Tibial artery (tissue), 4 donors: ENCODE results near the gene PRDX2.

Experiments used
- DNase-seq, 2 donors: peaks; one replicate each; pipeline ENCODE4 v3.0.0-alpha.2; 2019
- H3K27ac ChIP-seq, 2 donors: fragments of 200-600 bp; sonication (generic) in 1 of 2; 1 replicate in 1 of 2; 2 replicates in 1 of 2; pipeline ENCODE4 v1.5.1; 2018 to 2019; ENCODE audit warnings: mild to moderate bottlenecking in 1 of 2
- H3K27me3 ChIP-seq, 2 donors: fragments of 200-600 bp; sonication (generic) in 1 of 2; one replicate each; pipeline versions ENCODE4 v1.5.1 to v1.6.0; 2016 to 2019
- H3K36me3 ChIP-seq, 3 donors: fragments of 200-600 bp; sonication (generic) in 2 of 3; one replicate each; pipeline ENCODE4 v1.5.1; 2016 to 2019; ENCODE audit warnings: mild to moderate bottlenecking in 2 of 3
- H3K4me1 ChIP-seq, 4 donors: fragments of 200-600 bp; sonication (generic) in 2 of 4; 1 replicate in 3 of 4; 2 replicates in 1 of 4; pipeline ENCODE4 v1.5.1; 2016 to 2019
- H3K4me3 ChIP-seq, 2 donors: fragments of 200-600 bp; sonication (generic) in 1 of 2; 1 replicate in 1 of 2; 2 replicates in 1 of 2; pipeline ENCODE4 v1.5.1; 2018 to 2019; ENCODE audit warnings: mild to moderate bottlenecking in 2 of 2
- H3K9me3 ChIP-seq, 3 donors: fragments of 200-600 bp; sonication (generic) in 1 of 3; one replicate each; pipeline ENCODE4 v1.5.1; 2016 to 2019
- intact Hi-C: fragments of 100-400 bp; cut with DNase I; formaldehyde crosslinking; loops from one replicate; pipeline ENCODE4 v1.15.0; 2023; ENCODE audit warnings: low total_unique reads
- TF ChIP-seq, protein P1 (sequence below), 2 experiments: fragments of 200-600 bp in 1 of 2; fragments of 450-650 bp in 1 of 2; IDR thresholded peaks; one replicate each; pipeline ENCODE4 v1.5.1; 2017 to 2019; ENCODE audit warnings: antibody characterized with exemption in 2 of 2, mild to moderate bottlenecking in 1 of 2, moderate library complexity in 1 of 2

PRDX2 gene

DNA sequence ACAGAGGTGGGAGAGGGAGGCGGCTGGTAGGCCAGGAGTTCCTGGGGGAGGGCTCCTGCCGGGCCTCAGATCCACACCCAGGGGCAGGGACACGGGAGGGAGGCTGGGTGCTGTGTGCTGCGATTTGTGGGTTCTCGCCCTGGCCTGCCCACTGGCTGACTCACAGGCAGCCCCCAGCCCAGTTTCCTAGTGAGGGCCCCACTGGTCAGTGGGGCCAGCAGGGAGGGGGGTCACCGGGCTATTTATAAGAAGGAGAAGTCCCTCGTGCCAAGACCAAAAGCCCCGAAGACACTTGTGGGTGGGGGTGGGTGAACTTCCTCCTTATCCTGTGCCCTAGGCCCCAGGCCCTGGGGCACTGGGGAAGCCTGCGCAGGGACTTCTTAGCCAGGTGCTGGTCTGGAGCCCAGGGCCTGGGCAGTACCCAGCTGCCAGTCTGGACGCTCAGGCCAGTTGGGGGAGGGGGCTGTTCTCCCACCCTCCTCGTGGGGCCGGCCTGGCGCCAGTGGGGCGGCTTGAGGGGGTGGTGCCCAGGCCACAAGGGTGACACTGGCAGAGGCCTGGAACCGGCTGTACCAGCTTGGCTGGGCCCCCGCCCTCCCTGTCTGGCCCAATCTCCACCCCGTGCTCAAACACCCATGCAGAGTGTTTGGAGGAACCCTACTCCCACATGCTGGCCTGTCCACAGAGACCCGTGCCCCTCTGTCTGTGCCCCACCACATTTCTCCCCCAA lies 15.3 kb downstream of the PRDX2 start:
- Histone ChIP-seq H3K4me1 (peaks cover 5 to 80% (median 73%) of the 10 kb centered on the region in 4 donors), H3K36me3 (no peaks in the 10 kb centered on the region), H3K27ac (peak overlapping the region; percentile 98 to 99), H3K27me3 (no peaks in the 10 kb centered on the region), H3K4me3 (no peak overlapping the region), H3K9me3 (no peaks in the 10 kb centered on the region)
- DNase-seq = peak; percentile 79 to 95
- intact Hi-C loops = no loop called here
- TF ChIP-seq, protein P1, sequence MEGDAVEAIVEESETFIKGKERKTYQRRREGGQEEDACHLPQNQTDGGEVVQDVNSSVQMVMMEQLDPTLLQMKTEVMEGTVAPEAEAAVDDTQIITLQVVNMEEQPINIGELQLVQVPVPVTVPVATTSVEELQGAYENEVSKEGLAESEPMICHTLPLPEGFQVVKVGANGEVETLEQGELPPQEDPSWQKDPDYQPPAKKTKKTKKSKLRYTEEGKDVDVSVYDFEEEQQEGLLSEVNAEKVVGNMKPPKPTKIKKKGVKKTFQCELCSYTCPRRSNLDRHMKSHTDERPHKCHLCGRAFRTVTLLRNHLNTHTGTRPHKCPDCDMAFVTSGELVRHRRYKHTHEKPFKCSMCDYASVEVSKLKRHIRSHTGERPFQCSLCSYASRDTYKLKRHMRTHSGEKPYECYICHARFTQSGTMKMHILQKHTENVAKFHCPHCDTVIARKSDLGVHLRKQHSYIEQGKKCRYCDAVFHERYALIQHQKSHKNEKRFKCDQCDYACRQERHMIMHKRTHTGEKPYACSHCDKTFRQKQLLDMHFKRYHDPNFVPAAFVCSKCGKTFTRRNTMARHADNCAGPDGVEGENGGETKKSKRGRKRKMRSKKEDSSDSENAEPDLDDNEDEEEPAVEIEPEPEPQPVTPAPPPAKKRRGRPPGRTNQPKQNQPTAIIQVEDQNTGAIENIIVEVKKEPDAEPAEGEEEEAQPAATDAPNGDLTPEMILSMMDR (IDR thresholded peaks at IDR 0.05) = no peak

DNA sequence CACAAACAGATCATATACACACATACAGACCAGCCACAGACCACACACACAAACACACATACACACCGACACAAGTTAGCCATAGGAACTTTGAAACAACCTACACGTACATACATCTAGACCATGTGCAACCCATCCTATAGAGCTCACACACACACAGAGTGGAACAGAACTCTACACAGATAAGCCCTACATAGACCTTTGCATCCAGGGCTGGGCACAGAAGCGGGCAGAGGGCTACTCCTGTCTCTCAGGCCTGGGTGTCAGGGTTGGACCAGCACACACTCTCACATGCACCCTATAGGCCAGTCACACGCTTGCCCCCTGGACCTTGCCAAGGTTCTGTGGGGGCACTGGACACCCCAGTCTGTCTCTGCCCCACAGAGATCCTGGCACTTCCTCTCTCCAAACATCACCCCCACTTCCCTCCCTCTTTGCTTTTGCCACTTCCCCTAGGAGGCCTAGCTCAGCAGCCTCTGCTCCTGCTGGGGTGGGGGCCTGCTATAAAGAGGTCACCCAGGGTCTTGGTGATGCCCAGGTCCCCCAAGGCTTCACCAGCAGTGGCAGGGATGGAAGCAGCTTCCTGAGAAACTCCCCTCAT lies 16.1 kb downstream of the PRDX2 start:
- TF ChIP-seq, protein P1 (IDR thresholded peaks at IDR 0.05) = no peak
- peak overlapping the region; percentile 98 to 99 for H3K27ac ChIP-seq
- DNase-seq = no peak
- H3K9me3 ChIP-seq = no peaks in the 10 kb centered on the region
- H3K27me3 ChIP-seq = no peaks in the 10 kb centered on the region
- H3K4me3 ChIP-seq = no peak overlapping the region
- intact Hi-C loops = no loop called here
- H3K4me1 ChIP-seq = peaks cover 5 to 75% (median 71%) of the 10 kb centered on the region in 4 donors
- H3K36me3 ChIP-seq = no peaks in the 10 kb centered on the region

DNA sequence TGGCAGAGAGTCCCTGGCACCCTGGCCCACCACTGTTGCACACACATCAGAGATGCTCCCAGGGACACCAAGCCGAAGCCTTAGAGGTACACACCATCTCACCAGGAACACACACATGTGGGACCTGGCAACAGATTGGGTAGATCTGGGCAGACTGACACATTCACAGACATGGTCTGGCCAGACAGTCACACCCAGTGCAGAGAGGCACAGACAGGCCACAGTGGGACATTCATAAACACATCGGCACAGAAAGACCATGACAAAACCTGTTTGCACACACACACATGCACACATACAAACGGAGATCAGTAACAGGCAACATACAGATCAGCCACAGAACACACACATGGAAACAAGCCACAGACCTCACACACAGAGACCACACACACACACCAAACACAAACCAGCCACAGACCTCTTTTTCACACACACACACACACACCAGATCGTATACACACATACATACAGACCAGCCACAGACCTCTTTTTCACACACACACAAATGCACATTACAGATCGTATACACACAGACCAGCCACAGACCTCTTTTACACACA lies 16.6 kb downstream of the PRDX2 start:
- H3K4me1 ChIP-seq = peaks cover 5 to 74% (median 70%) of the 10 kb centered on the region in 4 donors
- TF ChIP-seq, protein P1 (IDR thresholded peaks at IDR 0.05) = no peak
- no peaks in the 10 kb centered on the region for H3K36me3 ChIP-seq
- no peak overlapping the region for H3K4me3 ChIP-seq
- no peaks in the 10 kb centered on the region for H3K27me3 ChIP-seq
- peak overlapping the region; percentile 98 to 99 for H3K27ac ChIP-seq
- intact Hi-C loops = no loop called here
- DNase-seq = no peak
- H3K9me3 ChIP-seq = no peaks in the 10 kb centered on the region

DNA sequence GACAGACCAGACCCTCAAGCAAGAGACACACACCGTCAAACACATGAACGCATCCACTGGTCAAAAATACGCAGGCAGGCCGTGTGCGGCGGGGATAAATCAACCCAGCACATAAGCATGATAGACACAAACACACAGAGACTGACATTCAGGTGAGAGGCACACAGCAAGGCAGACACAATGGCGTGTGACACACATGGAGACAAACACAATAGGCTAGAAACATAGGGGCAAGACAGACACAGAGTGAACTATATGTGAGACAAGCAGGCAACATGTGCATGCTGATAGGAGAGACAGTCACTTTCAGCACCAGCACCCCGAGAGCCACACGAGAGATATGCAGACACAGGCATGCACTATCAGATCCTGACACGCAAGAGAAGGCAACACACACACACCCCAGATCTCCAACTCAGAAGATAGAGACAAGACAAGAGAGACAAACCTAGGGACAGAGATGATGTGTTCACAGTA lies 17.2 kb downstream of the PRDX2 start:
- peaks cover 5 to 79% (median 73%) of the 10 kb centered on the region in 4 donors for H3K4me1 ChIP-seq
- peak overlapping the region; percentile 98 to 99 for H3K27ac ChIP-seq
- H3K27me3 ChIP-seq = no peaks in the 10 kb centered on the region
- intact Hi-C loops = no loop called here
- DNase-seq = no peak
- TF ChIP-seq, protein P1 (IDR thresholded peaks at IDR 0.05) = no peak
- H3K36me3 ChIP-seq = no peaks in the 10 kb centered on the region
- no peak overlapping the region for H3K4me3 ChIP-seq
- H3K9me3 ChIP-seq = no peaks in the 10 kb centered on the region

DNA sequence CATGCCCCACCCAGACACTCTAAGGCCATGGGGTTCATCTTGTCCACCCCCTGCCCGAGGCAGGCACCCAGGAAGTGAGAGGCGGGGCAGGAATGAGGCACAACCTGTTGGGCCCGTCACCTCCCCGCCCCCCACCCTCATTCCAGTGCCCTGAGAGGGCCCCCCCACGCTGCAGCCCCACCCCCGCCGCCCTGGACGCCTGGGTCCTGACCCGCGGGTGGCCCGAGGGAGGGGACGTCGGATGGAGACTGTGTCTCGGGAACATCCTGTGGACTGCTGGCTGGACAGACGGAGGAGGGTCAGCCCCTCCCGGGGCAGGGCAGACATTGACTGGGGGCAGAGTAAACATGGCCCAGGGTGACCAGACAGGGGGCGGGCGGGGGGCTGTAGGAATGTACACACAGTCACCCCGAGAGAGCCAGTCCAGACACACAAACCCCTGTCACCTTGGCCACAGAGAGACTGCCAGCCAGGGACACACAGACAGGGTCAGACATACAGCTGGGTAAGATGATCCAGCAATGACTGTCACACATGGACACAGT lies 17.7 kb downstream of the PRDX2 start:
- DNase-seq = peak in 1 of 2 donors; percentile 87

More for the DNA sequence above, 17.7 kb downstream of the PRDX2 start:
- H3K9me3 ChIP-seq = no peaks in the 10 kb centered on the region
- intact Hi-C loops = no loop called here
- no peaks in the 10 kb centered on the region for H3K27me3 ChIP-seq
- H3K27ac ChIP-seq = peak overlapping the region; percentile 98 to 99
- TF ChIP-seq, protein P1 (IDR thresholded peaks at IDR 0.05) = no peak
- peaks cover 5 to 79% (median 74%) of the 10 kb centered on the region in 4 donors for H3K4me1 ChIP-seq
- peak overlapping the region in 1 of 2 donors; percentile 64 for H3K4me3 ChIP-seq
- H3K36me3 ChIP-seq = no peaks in the 10 kb centered on the region
